HCT116 (cell line): ENCODE measurements around the gene ADAMTS5. TPM values are rescaled to one million over a fixed set of nuclear protein-coding genes. Genes with fewer than 3 reads are reported as not detected.

ENCODE experiments used
- ATAC-seq: fragments of 200-7000 bp; cut with Tn5 transposase; 2 replicates; pipeline ENCODE4 v1.9.1; 2020; ENCODE audit warnings: mild to moderate bottlenecking, moderate library complexity
- BruUV-seq: library from RNA; stranded (reverse); fragments of 400-500 nt; replicated peaks from 2 replicates; lab custom pipeline; 2021; lab: Mats Ljungman, UMichigan
- CTCF ChIA-PET: fragments of 300-600 bp; sonication (Branson Sonifier 250); formaldehyde crosslinking; loops from one replicate; lab custom pipeline; 2021; ENCODE audit warnings: antibody characterized with exemption; lab: Charles Lee
- POLR2A ChIA-PET: fragments of 300-600, 350-600 bp; sonication (Branson Sonifier 250); formaldehyde crosslinking; loops from one replicate; lab custom pipeline; 2021; ENCODE audit warnings: antibody characterized with exemption; lab: Charles Lee
- RAD21 ChIA-PET, 2 experiments: fragments of 300-600 bp; sonication (Branson Sonifier 250); formaldehyde crosslinking; loops; one replicate each; lab custom pipeline; 2023; ENCODE audit warnings: low total read pairs in 2 of 2; ENCODE audit not compliant: uncharacterized antibody in 2 of 2, unreplicated experiment in 2 of 2, low non-redundant PET in 1 of 2; lab: Charles Lee
- DNase-seq: peaks from one replicate; pipeline ENCODE4 v3.0.0-alpha.2; 2010; ENCODE audit warnings: low read depth, low spot score
- H2AFZ ChIP-seq: fragments of 200-600 bp; shearing (Covaris generic), sonication (generic); 2 replicates; pipeline ENCODE4 v1.6.1; 2017; ENCODE audit warnings: low read depth, mixed run types, mixed read lengths, antibody characterized with exemption, low read length; ENCODE audit not compliant: poor library complexity, severe bottlenecking
- H3K27ac ChIP-seq: 2 replicates; pipeline ENCODE4 v1.5.1; 2012; ENCODE audit warnings: low read depth, low read length
- H3K27me3 ChIP-seq: fragments of 200-600 bp; sonication (generic); 2 replicates; pipeline ENCODE4 v1.6.1; 2016; ENCODE audit warnings: mixed run types, low read length, mixed read lengths; ENCODE audit not compliant: insufficient read depth
- H3K36me3 ChIP-seq, 2 experiments: fragments of 200-500 bp in 1 of 2; fragments of 200-600 bp in 1 of 2; sonication (Bioruptor generic) in 1 of 2; sonication (generic) in 1 of 2; 2 replicates each; pipeline versions ENCODE4 v1.5.1 to v1.6.1; 2014 to 2016; ENCODE audit warnings: low read length in 2 of 2, inconsistent platforms in 1 of 2, mixed read lengths in 1 of 2, mixed run types in 1 of 2; ENCODE audit not compliant: insufficient read depth in 2 of 2, control insufficient read depth in 1 of 2
- H3K4me1 ChIP-seq, 2 experiments: fragments of 200-600 bp in 1 of 2; sonication (generic) in 1 of 2; 2 replicates each; pipeline versions ENCODE4 v1.5.1 to v1.6.1; 2012 to 2017; ENCODE audit warnings: low read length in 2 of 2, inconsistent platforms in 1 of 2, mild to moderate bottlenecking in 1 of 2, mixed read lengths in 1 of 2, mixed run types in 1 of 2, moderate library complexity in 1 of 2; ENCODE audit not compliant: insufficient read depth in 2 of 2, control insufficient read depth in 1 of 2
- H3K4me2 ChIP-seq: fragments of 200-600 bp; sonication (generic); 2 replicates; pipeline ENCODE4 v1.6.1; 2017; ENCODE audit warnings: mixed run types, low read length, mixed read lengths
- H3K4me3 ChIP-seq, 2 experiments: fragments of 200-600 bp in 1 of 2; sonication (generic) in 1 of 2; replicated peaks in 1 of 2; 2 replicates each; pipeline ENCODE4 v1.5.1; 2011 to 2016; ENCODE audit warnings: low read length in 2 of 2, control low read depth in 1 of 2, low read depth in 1 of 2, mild to moderate bottlenecking in 1 of 2, mixed read lengths in 1 of 2, mixed run types in 1 of 2
- H3K79me2 ChIP-seq: fragments of 200-600 bp; sonication (generic); 2 replicates; pipeline ENCODE4 v1.6.1; 2017; ENCODE audit warnings: mild to moderate bottlenecking, mixed run types, low read length, moderate library complexity, mixed read lengths; ENCODE audit not compliant: insufficient read depth
- H3K9ac ChIP-seq: fragments of 200-600 bp; sonication (generic); 2 replicates; pipeline ENCODE4 v1.6.1; 2016; ENCODE audit warnings: low read length, mixed read lengths
- H3K9me2 ChIP-seq: fragments of 200-600 bp; sonication (generic), shearing (Covaris generic); 2 replicates; pipeline ENCODE4 v1.6.1; 2017; ENCODE audit warnings: mixed run types, mild to moderate bottlenecking, moderate library complexity; ENCODE audit not compliant: insufficient read depth
- H3K9me3 ChIP-seq, 2 experiments: fragments of 200-500 bp in 1 of 2; fragments of 200-600 bp in 1 of 2; sonication (Bioruptor generic) in 1 of 2; sonication (generic) in 1 of 2; 2 replicates each; pipeline ENCODE4 v1.6.1; 2014 to 2017; ENCODE audit warnings: low read length in 2 of 2, mixed read lengths in 2 of 2, inconsistent platforms in 1 of 2, low read depth in 1 of 2, mild to moderate bottlenecking in 1 of 2, mixed run types in 1 of 2, moderate library complexity in 1 of 2; ENCODE audit not compliant: control insufficient read depth in 1 of 2, insufficient read depth in 1 of 2
- H4K20me1 ChIP-seq: fragments of 200-600 bp; sonication (generic), shearing (Covaris generic); 2 replicates; pipeline ENCODE4 v1.6.1; 2017; ENCODE audit warnings: mixed run types, mild to moderate bottlenecking, moderate library complexity; ENCODE audit not compliant: insufficient read depth
- CBX3 ChIP-seq: IDR thresholded peaks from 2 replicates; pipeline ENCODE4 v1.6.1; 2012; ENCODE audit warnings: low read depth
- CEBPB ChIP-seq: IDR thresholded peaks from 2 replicates; pipeline ENCODE4 v1.6.1; 2012; ENCODE audit warnings: low read depth
- FOSL1 ChIP-seq: IDR thresholded peaks from 2 replicates; pipeline ENCODE4 v1.6.1; 2012; ENCODE audit warnings: low read depth
- POLR2AphosphoS5 ChIP-seq: IDR thresholded peaks from 2 replicates; pipeline ENCODE4 v1.6.1; 2011; ENCODE audit warnings: mild to moderate bottlenecking, low read depth, low read length, moderate library complexity
- SRF ChIP-seq: IDR thresholded peaks from 2 replicates; pipeline ENCODE4 v1.6.1; 2012; ENCODE audit warnings: low read depth
- TCF7L2 ChIP-seq: IDR thresholded peaks from 2 replicates; pipeline ENCODE4 v1.7.0; 2011; ENCODE audit warnings: borderline replicate concordance, inconsistent platforms; ENCODE audit not compliant: insufficient read depth, insufficient read length; ENCODE audit errors: extremely low read depth
- intact Hi-C: fragments of 100-400 bp; cut with micrococcal nuclease; formaldehyde crosslinking; loops from 2 replicates; pipeline ENCODE4 v1.10.0; 2022
- total RNA-seq: library from RNA; stranded (reverse); gene quantifications from one replicate; pipeline ENCODE4 v1.2.1, GENCODE V29; 2021; ENCODE audit not compliant: unreplicated experiment
- TF ChIP-seq, protein P1 (sequence below), 3 experiments: fragments of 200-600 bp in 1 of 3; sonication (generic) in 1 of 3; IDR thresholded peaks in 2 of 3; conservative IDR thresholded peaks in 1 of 3; 2 replicates each; pipeline ENCODE4 v1.5.1; 2012 to 2017; ENCODE audit warnings: low read depth in 2 of 3, low read length in 2 of 3, antibody characterized with exemption in 1 of 3, borderline replicate concordance in 1 of 3, control low read depth in 1 of 3, mild to moderate bottlenecking in 1 of 3, mixed read lengths in 1 of 3, mixed run types in 1 of 3, moderate library complexity in 1 of 3; ENCODE audit not compliant: insufficient read depth in 1 of 3
- TF ChIP-seq, protein P2 (sequence below): IDR thresholded peaks from 2 replicates; pipeline ENCODE4 v1.6.1; 2012

The ADAMTS5 gene
- total RNA-seq, 1 experiment from 2014 or later: 0.02 TPM

DNA sequence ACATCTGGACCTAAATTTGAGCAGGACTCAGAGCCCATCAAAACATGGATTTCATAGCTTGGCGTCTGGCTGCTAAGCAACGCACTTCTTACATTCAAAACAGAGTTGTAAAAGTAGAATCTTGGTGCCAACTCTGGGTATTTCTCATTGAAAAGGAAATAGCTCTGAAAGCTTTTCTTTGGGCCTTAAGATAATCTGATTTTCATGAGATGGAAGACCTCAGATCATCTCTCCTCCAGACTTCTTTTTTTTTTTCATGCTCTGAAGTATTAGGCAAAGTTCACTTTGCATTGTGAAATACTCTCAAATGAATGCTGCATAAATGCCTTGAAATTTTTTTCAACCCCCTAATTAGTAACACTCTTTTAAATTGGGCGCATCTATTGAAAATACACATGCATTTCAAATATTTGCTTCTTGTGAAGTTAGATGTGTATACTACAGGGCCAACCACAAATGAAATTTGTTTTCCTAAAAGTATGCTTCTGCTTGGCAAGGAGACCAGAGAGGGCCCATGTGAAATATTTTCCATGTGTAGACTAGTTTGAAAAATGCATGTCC is 4.2 kb downstream of the ADAMTS5 start:
- Histone ChIP-seq H3K79me2 (no peaks in the 10 kb centered on the region), H3K27me3 (no peaks in the 10 kb centered on the region)

More for the DNA sequence above, 4.2 kb downstream of the ADAMTS5 start:
- DNase-seq (no peak), ATAC-seq (no peak)
- Histone ChIP-seq H3K9me2 (no peaks in the 10 kb centered on the region), H3K4me2 (no peak overlapping the region), H3K36me3 (no peaks in the 10 kb centered on the region), H3K9me3 (peaks cover 24 to 37% of the 10 kb centered on the region in 2 experiments; a peak in 2 of 4 replicates), H3K27ac (no peak overlapping the region), H3K4me3 (no peak overlapping the region), H3K9ac (no peak overlapping the region), H4K20me1 (no peaks in the 10 kb centered on the region), H3K4me1 (no peaks in the 10 kb centered on the region), H2AFZ (no peak overlapping the region)
- no TSS peak for BruUV-seq
- TF ChIP-seq TCF7L2 (no peak), FOSL1 (no peak), CEBPB (no peak), POLR2AphosphoS5 (no peak), CBX3 (no peak), SRF (no peak)
- TF ChIP-seq, protein P1, sequence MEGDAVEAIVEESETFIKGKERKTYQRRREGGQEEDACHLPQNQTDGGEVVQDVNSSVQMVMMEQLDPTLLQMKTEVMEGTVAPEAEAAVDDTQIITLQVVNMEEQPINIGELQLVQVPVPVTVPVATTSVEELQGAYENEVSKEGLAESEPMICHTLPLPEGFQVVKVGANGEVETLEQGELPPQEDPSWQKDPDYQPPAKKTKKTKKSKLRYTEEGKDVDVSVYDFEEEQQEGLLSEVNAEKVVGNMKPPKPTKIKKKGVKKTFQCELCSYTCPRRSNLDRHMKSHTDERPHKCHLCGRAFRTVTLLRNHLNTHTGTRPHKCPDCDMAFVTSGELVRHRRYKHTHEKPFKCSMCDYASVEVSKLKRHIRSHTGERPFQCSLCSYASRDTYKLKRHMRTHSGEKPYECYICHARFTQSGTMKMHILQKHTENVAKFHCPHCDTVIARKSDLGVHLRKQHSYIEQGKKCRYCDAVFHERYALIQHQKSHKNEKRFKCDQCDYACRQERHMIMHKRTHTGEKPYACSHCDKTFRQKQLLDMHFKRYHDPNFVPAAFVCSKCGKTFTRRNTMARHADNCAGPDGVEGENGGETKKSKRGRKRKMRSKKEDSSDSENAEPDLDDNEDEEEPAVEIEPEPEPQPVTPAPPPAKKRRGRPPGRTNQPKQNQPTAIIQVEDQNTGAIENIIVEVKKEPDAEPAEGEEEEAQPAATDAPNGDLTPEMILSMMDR (IDR thresholded peaks at IDR 0.05 in 2 of 3, conservative IDR thresholded peaks at IDR 0.05 in 1 of 3; ENCODE audit: borderline replicate concordance in 1 of 3, insufficient read depth in 1 of 3, low read depth in 2 of 3, low read length in 2 of 3): no peak
- TF ChIP-seq, protein P2, sequence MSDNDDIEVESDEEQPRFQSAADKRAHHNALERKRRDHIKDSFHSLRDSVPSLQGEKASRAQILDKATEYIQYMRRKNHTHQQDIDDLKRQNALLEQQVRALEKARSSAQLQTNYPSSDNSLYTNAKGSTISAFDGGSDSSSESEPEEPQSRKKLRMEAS: no peak
- RAD21 ChIA-PET: no interaction called here
- intact Hi-C loops: no loop called here
- CTCF ChIA-PET: no interaction called here
- POLR2A ChIA-PET: no interaction called here
